Heart left ventricle (tissue), 16 donors: ENCODE data around the gene UBE2C. TPM values are rescaled to one million over a fixed set of nuclear protein-coding genes. Genes with fewer than 3 reads are reported as not detected.

Source experiments
- ATAC-seq, 4 donors: fragments of 200-7000 bp; cut with Tn5 transposase; one replicate each; pipeline ENCODE4 v1.9.1; 2020 to 2022; ENCODE audit warnings: moderate library complexity in 4 of 4, mild to moderate bottlenecking in 3 of 4, moderate number of reproducible peaks in 1 of 4
- DNase-seq, 5 donors: peaks; one replicate each; pipeline ENCODE4 v3.0.0-alpha.2; 2020
- H3K27ac ChIP-seq, 12 donors: fragments of 200-600 bp; sonication (generic) in 4 of 12; one replicate each; pipeline versions ENCODE4 v1.5.0 to v1.8.0; 2016 to 2022; ENCODE audit warnings: mild to moderate bottlenecking in 2 of 12
- H3K27me3 ChIP-seq, 9 donors: fragments of 200-600 bp; sonication (generic) in 2 of 9; one replicate each; pipeline versions ENCODE4 v1.5.1 to v1.8.0; 2016 to 2022; ENCODE audit warnings: mild to moderate bottlenecking in 3 of 9
- H3K36me3 ChIP-seq, 9 donors: fragments of 200-600 bp; sonication (generic) in 2 of 9; one replicate each; pipeline versions ENCODE4 v1.5.0 to v1.8.0; 2018 to 2022; ENCODE audit warnings: mild to moderate bottlenecking in 2 of 9
- H3K4me1 ChIP-seq, 12 donors: fragments of 200-600 bp; sonication (generic) in 4 of 12; one replicate each; pipeline versions ENCODE4 v1.5.0 to v1.8.0; 2016 to 2022; ENCODE audit warnings: mild to moderate bottlenecking in 3 of 12
- H3K4me3 ChIP-seq, 12 donors: fragments of 200-600 bp; sonication (generic) in 4 of 12; one replicate each; pipeline versions ENCODE4 v1.5.0 to v1.8.0; 2017 to 2022; ENCODE audit warnings: mild to moderate bottlenecking in 9 of 12, moderate library complexity in 4 of 12
- H3K9me3 ChIP-seq, 12 donors: fragments of 200-600 bp; sonication (generic) in 4 of 12; one replicate each; pipeline versions ENCODE4 v1.5.0 to v1.8.0; 2016 to 2022; ENCODE audit warnings: mild to moderate bottlenecking in 1 of 12
- POLR2A ChIP-seq, 2 donors: fragments of 450-650 bp; IDR thresholded peaks; one replicate each; pipeline ENCODE4 v1.6.1; 2017; ENCODE audit warnings: antibody characterized with exemption in 2 of 2, mild to moderate bottlenecking in 2 of 2, moderate library complexity in 2 of 2
- WGBS, 4 donors: extraction: QIAGEN DNeasy Blood & Tissue Kit in 2 of 4; methylation state at CpG; one replicate each; pipeline versions ENCODE4 v1.1.5 to v1.1.7; 2013 to 2018; 5-methylcytosine and 5-hydroxymethylcytosine counted together
- intact Hi-C, 10 donors: fragments of 100-400 bp; cut with DNase I; formaldehyde crosslinking; loops; one replicate each; pipeline versions ENCODE4 v1.11.1 to v1.14.2; 2022
- polyA plus RNA-seq, 2 donors: library from polyadenylated mRNA; stranded (reverse); fragments of 200-250 nt; gene quantifications; one replicate each; pipeline ENCODE4 v1.2.3, GENCODE V29; 2013
- total RNA-seq, 9 donors: library from RNA; depleted of rRNA in 2 of 9; stranded (reverse); fragments of >200 nt in 2 of 9; fragmentation: NEBNext Ultra II Directional in 3 of 9; extraction: Animal tissue kit (Norgen Biotek cat#: 25700) in 3 of 9; gene quantifications; one replicate each; pipeline versions ENCODE4 v1.1.0 to v1.2.4, GENCODE V29; 2016 to 2023
- TF ChIP-seq, protein P1 (sequence below), 12 donors: fragments of 200-600 bp; sonication (generic) in 4 of 12; IDR thresholded peaks; one replicate each; pipeline versions ENCODE4 v1.5.0 to v1.8.0; 2018 to 2022; ENCODE audit warnings: antibody characterized with exemption in 12 of 12, mild to moderate bottlenecking in 5 of 12
- donor health status: ischemic (EF 13 %, LVEDD 7.1; RV severe dilation, severe dysfunction).
- donor health status: healthy with polysubstance abuse.
- donor health status: DM: no; HTN: yes; CAD: no.
- donor health status: DM: no; HTN: no; CAD: no.
- donor health status: ischemic (EF 25% LVEDD 6.9; RV normal size, moderate dysfunction).
- donor health status: ischemic (EF 25% LVEDD 5.7; RV mildly dilated, moderate dysfunction).
- donor health status: healthy.
- donor health status: DM: yes; HTN: yes; CAD: no.
- donor health status: ischemic (EF 35%, LVEDD 5.7; RV mildly dilated, moderate dysfunction).
- donor health status: nonischemic (EF 11% LVEDD 7.7; RV severe dilation, severe dysfunction).
- donor health status: DM: yes; HTN: yes; CAD: no.
- donor health status: PGD.
- donor health status: ischemic (EF 29% LVEDD 5.4; RV normal size, mild dysfunction).
- donor health status: nonischemic (EF 23%, LVEDD 6.1; RV moderate dilation, normal function).

UBE2C gene
- total and polyA plus RNA-seq, 11 donors: 0.32 to 16.9 (median 1.5) TPM; not detected in 5

- TF ChIP-seq POLR2A (IDR thresholded peaks at IDR 0.05): no peak
- TF ChIP-seq, protein P1, sequence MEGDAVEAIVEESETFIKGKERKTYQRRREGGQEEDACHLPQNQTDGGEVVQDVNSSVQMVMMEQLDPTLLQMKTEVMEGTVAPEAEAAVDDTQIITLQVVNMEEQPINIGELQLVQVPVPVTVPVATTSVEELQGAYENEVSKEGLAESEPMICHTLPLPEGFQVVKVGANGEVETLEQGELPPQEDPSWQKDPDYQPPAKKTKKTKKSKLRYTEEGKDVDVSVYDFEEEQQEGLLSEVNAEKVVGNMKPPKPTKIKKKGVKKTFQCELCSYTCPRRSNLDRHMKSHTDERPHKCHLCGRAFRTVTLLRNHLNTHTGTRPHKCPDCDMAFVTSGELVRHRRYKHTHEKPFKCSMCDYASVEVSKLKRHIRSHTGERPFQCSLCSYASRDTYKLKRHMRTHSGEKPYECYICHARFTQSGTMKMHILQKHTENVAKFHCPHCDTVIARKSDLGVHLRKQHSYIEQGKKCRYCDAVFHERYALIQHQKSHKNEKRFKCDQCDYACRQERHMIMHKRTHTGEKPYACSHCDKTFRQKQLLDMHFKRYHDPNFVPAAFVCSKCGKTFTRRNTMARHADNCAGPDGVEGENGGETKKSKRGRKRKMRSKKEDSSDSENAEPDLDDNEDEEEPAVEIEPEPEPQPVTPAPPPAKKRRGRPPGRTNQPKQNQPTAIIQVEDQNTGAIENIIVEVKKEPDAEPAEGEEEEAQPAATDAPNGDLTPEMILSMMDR (IDR thresholded peaks at IDR 0.05): no peak
- Histone ChIP-seq H3K9me3 (no peaks in the 10 kb centered on the region), H3K27me3 (no peaks in the 10 kb centered on the region), H3K4me3 (no peak overlapping the region), H3K27ac (peak overlapping the region in 7 of 12 donors; percentile 11 to 66 (median 38)), H3K4me1 (peaks cover 0 to 37% (median 25%) of the 10 kb centered on the region in 12 donors), H3K36me3 (peaks cover 0 to 100% (median 80%) of the 10 kb centered on the region in 9 donors)
- intact Hi-C loops: no loop called here
- ATAC-seq (peak in 3 of 4 donors; percentile 3 to 14 (median 8)), DNase-seq (no peak)
- WGBS, 4 donors: 81 to 95% (median 91%) methylated on average over 9 to 10 of the region's 10 CpGs
Measured at GRCh38 chr20:45841407-45842129, 29.1 kb downstream of the UBE2C start.

DNA sequence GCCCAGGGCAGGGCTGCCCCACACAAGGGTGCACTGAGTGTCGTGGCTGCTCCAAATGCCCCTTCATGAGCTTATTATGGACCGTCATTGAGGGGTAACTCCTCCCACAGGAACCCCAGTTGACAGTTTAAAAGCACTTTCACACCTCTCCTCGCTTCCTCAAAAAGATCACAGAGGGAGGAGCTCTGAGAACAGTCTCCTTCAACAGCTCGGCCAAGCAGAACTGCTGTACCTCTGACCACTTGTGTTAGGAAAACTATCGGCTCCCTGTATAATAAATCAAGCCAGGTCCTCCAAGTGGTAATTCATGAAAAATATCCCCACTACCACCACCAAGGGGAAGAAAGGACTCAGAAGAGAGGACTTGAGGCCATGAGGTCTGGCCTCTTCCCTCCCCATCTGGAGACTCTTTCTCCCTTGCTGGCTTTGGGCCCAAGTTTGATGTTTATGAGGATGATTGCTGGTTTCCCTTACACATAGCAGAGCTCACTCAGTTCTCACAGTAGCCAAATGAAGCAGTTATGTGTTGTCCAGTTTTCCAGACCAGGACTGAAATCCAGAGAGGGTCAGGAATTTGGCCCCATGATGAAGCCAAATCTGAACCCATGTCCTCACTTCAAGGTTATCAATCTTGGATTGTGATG lies 29.8 kb downstream of the UBE2C start:
- Histone ChIP-seq H3K4me1 (peaks cover 0 to 31% (median 19%) of the 10 kb centered on the region in 12 donors), H3K9me3 (no peaks in the 10 kb centered on the region), H3K36me3 (peaks cover 0 to 100% (median 84%) of the 10 kb centered on the region in 9 donors), H3K27ac (peak overlapping the region in 9 of 12 donors; percentile 11 to 66 (median 29)), H3K27me3 (no peaks in the 10 kb centered on the region), H3K4me3 (no peak overlapping the region)
- TF ChIP-seq POLR2A (IDR thresholded peaks at IDR 0.05): no peak
- TF ChIP-seq, protein P1 (IDR thresholded peaks at IDR 0.05): no peak
- intact Hi-C loops: no loop called here
- DNase-seq: no peak
- peak in 3 of 4 donors; percentile 14 to 35 (median 15) for ATAC-seq
- WGBS, 4 donors: 45 to 66% (median 59%) methylated on average over 5 of the region's 5 CpGs

DNA sequence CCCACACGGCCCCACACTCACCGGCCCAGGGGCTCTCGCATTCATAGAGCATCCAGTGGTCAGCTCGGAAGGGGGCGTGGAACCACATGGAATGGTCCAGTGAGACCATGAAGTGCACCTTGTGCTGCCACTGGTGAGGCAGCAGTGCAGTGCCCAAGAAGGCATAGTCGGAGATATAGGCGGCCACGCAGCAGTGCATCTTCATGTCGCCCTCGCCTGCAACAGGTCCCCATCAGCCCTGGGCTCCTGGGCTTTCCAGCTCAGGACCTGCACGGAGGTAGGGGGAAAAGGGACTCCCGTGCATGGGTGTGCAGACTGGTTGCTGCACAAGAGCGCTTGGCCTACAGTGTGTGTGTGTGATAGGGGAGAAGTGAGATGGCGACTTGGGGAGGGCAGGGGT lies 31.1 kb downstream of the UBE2C start:
- DNase-seq: no peak
- intact Hi-C loops: no loop called here
- ATAC-seq: peak in 1 of 4 donors; percentile 5
- no peaks in the 10 kb centered on the region for H3K9me3 ChIP-seq
- H3K4me3 ChIP-seq: no peak overlapping the region
- H3K27me3 ChIP-seq: no peaks in the 10 kb centered on the region
- peaks cover 0 to 100% (median 89%) of the 10 kb centered on the region in 9 donors for H3K36me3 ChIP-seq
- peak overlapping the region in 2 of 12 donors; percentile 6 to 66 for H3K27ac ChIP-seq
- peaks cover 0 to 31% (median 17%) of the 10 kb centered on the region in 12 donors for H3K4me1 ChIP-seq
- WGBS, 4 donors: 92 to 94% (median 92%) methylated on average over 12 to 14 of the region's 14 CpGs
- TF ChIP-seq, protein P1 (IDR thresholded peaks at IDR 0.05): no peak
- TF ChIP-seq POLR2A (IDR thresholded peaks at IDR 0.05): no peak

DNA sequence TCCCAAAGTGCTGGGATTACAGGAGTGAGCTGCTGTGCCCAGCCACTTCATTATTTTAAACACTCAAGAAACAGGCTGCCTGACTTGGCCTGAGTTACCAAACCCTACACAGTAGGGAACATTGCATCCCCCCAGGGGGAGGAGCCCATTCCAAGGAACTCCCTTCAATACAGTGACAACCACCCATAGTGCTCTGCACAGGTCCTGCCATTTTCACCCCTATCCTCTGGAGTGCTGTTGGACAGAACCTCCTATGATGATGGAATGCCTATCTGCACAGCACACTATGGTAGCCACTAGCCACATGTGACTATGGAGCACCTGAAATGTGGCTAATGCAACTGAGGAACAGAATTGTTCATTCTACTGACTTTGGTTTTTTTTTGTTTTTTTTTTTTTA lies 33.0 kb downstream of the UBE2C start:
- Histone ChIP-seq H3K36me3 (peaks cover 0 to 91% (median 85%) of the 10 kb centered on the region in 9 donors), H3K4me3 (no peak overlapping the region), H3K27ac (peak overlapping the region in 1 of 12 donors; percentile 15), H3K4me1 (peaks cover 0 to 29% (median 17%) of the 10 kb centered on the region in 12 donors), H3K27me3 (no peaks in the 10 kb centered on the region), H3K9me3 (no peaks in the 10 kb centered on the region)
- ATAC-seq (no peak), DNase-seq (no peak)
- no peak for TF ChIP-seq POLR2A (IDR thresholded peaks at IDR 0.05)
- TF ChIP-seq, protein P1 (IDR thresholded peaks at IDR 0.05): no peak
- intact Hi-C loops: no loop called here
